KMS-11 (cell line): Measurements from ENCODE around the gene PDZD2.

Experiments used
- H2AFZ ChIP-seq: fragments of 200-600 bp; sonication (generic); 2 replicates; pipeline ENCODE4 v1.6.1; 2016; ENCODE audit warnings: antibody characterized with exemption, mixed run types, low read depth
- H3K27ac ChIP-seq: fragments of 200-600 bp; sonication (generic); 2 replicates; pipeline ENCODE4 v1.6.1; 2016; ENCODE audit warnings: mild to moderate bottlenecking, mixed run types
- H3K27me3 ChIP-seq: fragments of 200-600 bp; sonication (generic); 2 replicates; pipeline ENCODE4 v1.6.1; 2017; ENCODE audit warnings: mild to moderate bottlenecking, low read depth, mixed run types, moderate library complexity; ENCODE audit not compliant: insufficient read depth
- H3K36me3 ChIP-seq: fragments of 200-600 bp; sonication (generic); 2 replicates; pipeline ENCODE4 v1.6.1; 2017; ENCODE audit warnings: mild to moderate bottlenecking, mixed run types; ENCODE audit not compliant: insufficient read depth
- H3K4me1 ChIP-seq: fragments of 200-600 bp; sonication (generic); 2 replicates; pipeline ENCODE4 v1.6.1; 2016; ENCODE audit warnings: mild to moderate bottlenecking, low read depth, mixed run types; ENCODE audit not compliant: poor library complexity, severe bottlenecking
- H3K4me2 ChIP-seq: fragments of 200-600 bp; sonication (generic); 2 replicates; pipeline ENCODE4 v1.7.0; 2016; ENCODE audit warnings: mild to moderate bottlenecking, mixed run types
- H3K4me3 ChIP-seq: fragments of 200-600 bp; sonication (generic); IDR thresholded peaks from 2 replicates; pipeline ENCODE4 v1.6.1; 2017; ENCODE audit warnings: low read depth, low read length, mixed read lengths; ENCODE audit not compliant: insufficient read depth
- H3K79me2 ChIP-seq: fragments of 200-600 bp; sonication (generic); 2 replicates; pipeline ENCODE4 v1.6.1; 2016; ENCODE audit warnings: low read depth, mixed run types; ENCODE audit not compliant: insufficient read depth
- H3K9ac ChIP-seq: fragments of 200-600 bp; sonication (generic); 2 replicates; pipeline ENCODE4 v1.6.1; 2016; ENCODE audit warnings: mild to moderate bottlenecking, mixed run types
- H4K20me1 ChIP-seq: fragments of 200-600 bp; sonication (generic); 2 replicates; pipeline ENCODE4 v1.6.1; 2016; ENCODE audit warnings: mild to moderate bottlenecking, mixed run types; ENCODE audit not compliant: insufficient read depth
- CTCF ChIP-seq: fragments of 200-600 bp; sonication (generic); conservative IDR thresholded peaks from 2 replicates; pipeline ENCODE4 v1.6.1; 2017; ENCODE audit warnings: low read depth, mild to moderate bottlenecking, antibody characterized with exemption, low read length, moderate library complexity, mixed read lengths

PDZD2 gene

GRCh38 chr5:31954091-31954490 is 315.2 kb downstream of the PDZD2 start:
- Histone ChIP-seq H3K27me3 (no peaks in the 10 kb centered on the region), H3K36me3 (no peaks in the 10 kb centered on the region), H3K4me1 (no peaks in the 10 kb centered on the region), H3K27ac (no peak overlapping the region), H3K9ac (no peak overlapping the region), H2AFZ (no peak overlapping the region), H3K4me2 (no peak overlapping the region), H3K4me3 (no peak overlapping the region), H3K79me2 (no peaks in the 10 kb centered on the region), H4K20me1 (no peaks in the 10 kb centered on the region)
- TF ChIP-seq CTCF: no peak

GRCh38 chr5:31957151-31957550 is 318.2 kb downstream of the PDZD2 start:
- H3K9ac ChIP-seq: no peak overlapping the region
- H3K79me2 ChIP-seq: no peaks in the 10 kb centered on the region
- H3K4me2 ChIP-seq: no peak overlapping the region
- no peaks in the 10 kb centered on the region for H3K27me3 ChIP-seq
- no peak for TF ChIP-seq CTCF
- no peaks in the 10 kb centered on the region for H3K4me1 ChIP-seq
- no peak overlapping the region for H3K4me3 ChIP-seq
- H3K36me3 ChIP-seq: no peaks in the 10 kb centered on the region
- no peak overlapping the region for H3K27ac ChIP-seq
- H4K20me1 ChIP-seq: no peaks in the 10 kb centered on the region
- H2AFZ ChIP-seq: no peak overlapping the region

GRCh38 chr5:31962351-31962751 is 323.4 kb downstream of the PDZD2 start:
- H3K4me1 ChIP-seq: no peaks in the 10 kb centered on the region
- H3K4me2 ChIP-seq: no peak overlapping the region
- H3K79me2 ChIP-seq: no peaks in the 10 kb centered on the region
- no peak overlapping the region for H2AFZ ChIP-seq
- TF ChIP-seq CTCF: no peak
- no peak overlapping the region for H3K9ac ChIP-seq
- no peak overlapping the region for H3K4me3 ChIP-seq
- H3K27me3 ChIP-seq: no peaks in the 10 kb centered on the region
- no peak overlapping the region for H3K27ac ChIP-seq
- H3K36me3 ChIP-seq: no peaks in the 10 kb centered on the region
- H4K20me1 ChIP-seq: no peaks in the 10 kb centered on the region

GRCh38 chr5:31962871-31963307 is 324.0 kb downstream of the PDZD2 start:
- Histone ChIP-seq H3K4me3 (no peak overlapping the region), H3K79me2 (no peaks in the 10 kb centered on the region), H2AFZ (no peak overlapping the region), H3K27me3 (no peaks in the 10 kb centered on the region), H4K20me1 (no peaks in the 10 kb centered on the region), H3K4me2 (no peak overlapping the region), H3K9ac (no peak overlapping the region), H3K27ac (no peak overlapping the region), H3K36me3 (no peaks in the 10 kb centered on the region), H3K4me1 (no peaks in the 10 kb centered on the region)
- no peak for TF ChIP-seq CTCF
